H9 (cell line): ENCODE data around the gene IVL. TPM values are rescaled to one million over a fixed set of nuclear protein-coding genes. Genes with fewer than 3 reads are reported as not detected.

Source experiments
- DNase-seq: peaks from one replicate; pipeline ENCODE4 v3.0.0-alpha.2; 2017
- H2AFZ ChIP-seq: one replicate; pipeline ENCODE4 v1.6.1; 2013; ENCODE audit warnings: mild to moderate bottlenecking, low read length, control low read depth, moderate library complexity
- H2AK5ac ChIP-seq: 2 replicates; pipeline ENCODE4 v1.6.1; 2013; ENCODE audit warnings: low read length, control low read depth, mixed read lengths; ENCODE audit not compliant: insufficient read length
- H2BK120ac ChIP-seq: one replicate; pipeline ENCODE4 v1.6.1; 2013; ENCODE audit warnings: low read depth, mild to moderate bottlenecking, low read length, control low read depth, inconsistent platforms; ENCODE audit not compliant: poor library complexity, severe bottlenecking
- H2BK12ac ChIP-seq: 2 replicates; pipeline ENCODE4 v1.6.1; 2013; ENCODE audit warnings: low read length, control low read depth, mixed read lengths, low read depth; ENCODE audit not compliant: insufficient read length
- H2BK15ac ChIP-seq: 2 replicates; pipeline ENCODE4 v1.6.1; 2013; ENCODE audit warnings: low read depth, low read length, control low read depth
- H2BK20ac ChIP-seq: one replicate; pipeline ENCODE4 v1.6.1; 2013; ENCODE audit warnings: low read depth, mild to moderate bottlenecking, low read length, control low read depth, inconsistent platforms; ENCODE audit not compliant: poor library complexity, severe bottlenecking
- H2BK5ac ChIP-seq: 2 replicates; pipeline ENCODE4 v1.6.1; 2013; ENCODE audit warnings: low read length, control low read depth, mixed read lengths; ENCODE audit not compliant: insufficient read length
- H3K14ac ChIP-seq: 2 replicates; pipeline ENCODE4 v1.6.1; 2013; ENCODE audit warnings: low read length, control low read depth; ENCODE audit not compliant: insufficient read depth
- H3K18ac ChIP-seq: 2 replicates; pipeline ENCODE4 v1.6.1; 2013; ENCODE audit warnings: low read depth, mild to moderate bottlenecking, mixed read lengths, low read length, control low read depth; ENCODE audit not compliant: insufficient read length
- H3K23ac ChIP-seq: 2 replicates; pipeline ENCODE4 v1.6.1; 2013; ENCODE audit warnings: low read length, control low read depth, mixed read lengths, low read depth; ENCODE audit not compliant: insufficient read length
- H3K23me2 ChIP-seq: 2 replicates; pipeline ENCODE4 v1.6.1; 2013; ENCODE audit warnings: low read depth, mild to moderate bottlenecking, mixed read lengths, low read length, control low read depth; ENCODE audit not compliant: insufficient read length, poor library complexity, severe bottlenecking
- H3K27ac ChIP-seq: 2 replicates; pipeline ENCODE4 v1.5.1; 2013; ENCODE audit warnings: low read length, control low read depth, mixed read lengths, low read depth; ENCODE audit not compliant: insufficient read length
- H3K27me3 ChIP-seq: 2 replicates; pipeline ENCODE4 v1.6.1; 2013; ENCODE audit warnings: low read length, control low read depth, inconsistent platforms; ENCODE audit not compliant: insufficient read depth
- H3K4ac ChIP-seq: 2 replicates; pipeline ENCODE4 v1.6.1; 2013; ENCODE audit warnings: low read depth, mild to moderate bottlenecking, control low read depth, inconsistent platforms, low read length, moderate library complexity
- H3K4me1 ChIP-seq: 2 replicates; pipeline ENCODE4 v1.6.1; 2013; ENCODE audit warnings: low read length, control low read depth, inconsistent platforms; ENCODE audit not compliant: insufficient read depth
- H3K4me2 ChIP-seq: 2 replicates; pipeline ENCODE4 v1.6.1; 2013; ENCODE audit warnings: low read length, control low read depth, mixed read lengths; ENCODE audit not compliant: insufficient read length, insufficient read depth
- H3K56ac ChIP-seq: 2 replicates; pipeline ENCODE4 v1.6.1; 2013; ENCODE audit warnings: low read depth, mild to moderate bottlenecking, mixed read lengths, low read length, control low read depth; ENCODE audit not compliant: insufficient read length
- H3K79me1 ChIP-seq: 2 replicates; pipeline ENCODE4 v1.6.1; 2013; ENCODE audit warnings: low read depth, mild to moderate bottlenecking, moderate library complexity, low read length, control low read depth, inconsistent platforms; ENCODE audit not compliant: insufficient read depth, poor library complexity, severe bottlenecking
- H3K79me2 ChIP-seq: 2 replicates; pipeline ENCODE4 v1.6.1; 2013; ENCODE audit warnings: low read length, control low read depth, inconsistent platforms; ENCODE audit not compliant: insufficient read depth
- H3K9ac ChIP-seq: 2 replicates; pipeline ENCODE4 v1.6.1; 2013; ENCODE audit warnings: low read length, control low read depth, mixed read lengths; ENCODE audit not compliant: insufficient read length; ENCODE audit errors: extremely low read depth
- H3K9me3 ChIP-seq: one replicate; pipeline ENCODE4 v1.6.1; 2013; ENCODE audit warnings: low read depth, low read length, inconsistent platforms; ENCODE audit not compliant: control insufficient read depth
- H3T11ph ChIP-seq: one replicate; pipeline ENCODE4 v1.6.1; 2013; ENCODE audit warnings: mild to moderate bottlenecking, low read length, control low read depth, inconsistent platforms
- H4K20me1 ChIP-seq: one replicate; pipeline ENCODE4 v1.6.1; 2013; ENCODE audit not compliant: control insufficient read depth, insufficient read length, insufficient read depth
- H4K5ac ChIP-seq: 2 replicates; pipeline ENCODE4 v1.6.1; 2013; ENCODE audit warnings: low read depth, mild to moderate bottlenecking, mixed read lengths, low read length, control low read depth; ENCODE audit not compliant: insufficient read length
- H4K8ac ChIP-seq: replicated peaks from 2 replicates; pipeline ENCODE4 v1.6.1; 2013; ENCODE audit warnings: low read length, control low read depth, mixed read lengths, low read depth; ENCODE audit not compliant: insufficient read length
- H4K91ac ChIP-seq: 2 replicates; pipeline ENCODE4 v1.6.1; 2013; ENCODE audit warnings: low read depth, mild to moderate bottlenecking, moderate library complexity, mixed read lengths, low read length, control low read depth; ENCODE audit not compliant: insufficient read length
- H3K27ac Mint-ChIP-seq, 3 experiments: 2 replicates in 2 of 3; 3 replicates in 1 of 3; pipeline ENCODE4 v1.8.0; 2020 to 2021; ENCODE audit warnings: mixed read lengths in 3 of 3, mild to moderate bottlenecking in 1 of 3, moderate library complexity in 1 of 3
- H3K27me3 Mint-ChIP-seq: 2 replicates; pipeline ENCODE4 v1.8.0; 2021; ENCODE audit warnings: low read depth, mild to moderate bottlenecking, moderate library complexity, mixed read lengths
- H3K36me3 Mint-ChIP-seq, 3 experiments: 2 replicates in 2 of 3; 3 replicates in 1 of 3; pipeline ENCODE4 v1.8.0; 2020 to 2021; ENCODE audit warnings: low read depth in 3 of 3, mixed read lengths in 3 of 3; ENCODE audit not compliant: insufficient read depth in 1 of 3
- H3K4me1 Mint-ChIP-seq, 2 experiments: 2 replicates each; pipeline ENCODE4 v1.8.0; 2020; ENCODE audit warnings: mixed read lengths in 2 of 2
- H3K4me3 Mint-ChIP-seq, 2 experiments: 2 replicates in 1 of 2; 3 replicates in 1 of 2; pipeline ENCODE4 v1.8.0; 2020 to 2021; ENCODE audit warnings: mild to moderate bottlenecking in 2 of 2, mixed read lengths in 2 of 2, moderate library complexity in 1 of 2
- H3K9me3 Mint-ChIP-seq, 2 experiments: 2 replicates in 1 of 2; 3 replicates in 1 of 2; pipeline ENCODE4 v1.8.0; 2020; ENCODE audit warnings: mild to moderate bottlenecking in 2 of 2, mixed read lengths in 2 of 2, moderate library complexity in 1 of 2
- WGBS: extraction: QIAGEN DNeasy Blood & Tissue Kit; methylation state at CpG from one replicate; pipeline ENCODE4 v1.1.7; 2013; ENCODE audit warnings: missing lambda C conversion rate, low lambda C conversion rate, mixed read lengths; ENCODE audit not compliant: insufficient read length; ENCODE audit errors: extremely low coverage; 5-methylcytosine and 5-hydroxymethylcytosine counted together
- total RNA-seq: library from RNA; stranded (reverse); gene quantifications from 2 replicates; pipeline ENCODE4 v1.2.1, GENCODE V29; 2021
- TF ChIP-seq, protein P1 (sequence below): fragments of 200-600 bp; sonication (generic); conservative IDR thresholded peaks from 3 replicates; pipeline ENCODE4 v1.8.0; 2021; ENCODE audit warnings: antibody characterized with exemption, mild to moderate bottlenecking

The IVL gene
- total RNA-seq, 1 experiment from 2014 or later = not detected

DNA sequence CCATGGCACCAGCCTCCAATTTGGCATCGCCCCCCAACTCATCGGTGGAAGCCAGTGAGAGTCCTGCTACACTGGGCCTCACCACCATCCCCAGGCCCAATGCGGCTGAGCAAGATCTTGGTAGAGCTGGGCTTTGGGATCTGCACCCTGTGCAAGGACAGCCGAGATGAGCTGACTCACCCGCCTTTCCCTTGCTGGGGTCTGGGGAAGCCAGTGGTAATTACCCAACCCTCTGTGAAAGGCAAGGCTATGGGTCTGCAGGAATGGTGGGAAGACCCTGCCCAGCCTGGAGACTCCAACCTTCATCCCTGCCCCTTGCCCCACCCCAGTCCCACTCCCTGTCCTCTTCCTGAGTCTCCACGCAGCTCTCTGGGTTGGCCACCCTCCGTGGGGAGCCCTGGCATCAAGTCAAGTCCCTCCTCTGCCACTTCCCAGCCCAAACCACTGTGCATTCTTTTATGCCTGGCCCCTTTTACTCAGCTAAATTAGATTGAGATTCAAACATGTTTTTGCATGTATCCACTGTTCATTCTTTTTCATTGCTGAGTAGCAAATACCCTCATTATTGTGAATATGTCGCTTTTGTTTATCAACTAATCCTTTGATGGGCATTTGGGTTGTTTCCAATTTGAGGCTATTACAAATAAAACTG, 21.5 kb upstream of the IVL start:
- Histone ChIP-seq H3T11ph (no peak overlapping the region), H3K56ac (no peak overlapping the region), H2AFZ (no peak overlapping the region), H2BK20ac (no peak overlapping the region), H2BK15ac (no peak overlapping the region), H3K27ac (no peak overlapping the region), H4K5ac (no peak overlapping the region), H2BK120ac (no peak overlapping the region), H3K23me2 (no peaks in the 10 kb centered on the region), H3K9ac (no peak overlapping the region), H3K4ac (no peak overlapping the region), H3K4me1 (no peaks in the 10 kb centered on the region), H3K18ac (no peak overlapping the region), H2BK5ac (no peak overlapping the region), H3K9me3 (no peaks in the 10 kb centered on the region), H4K20me1 (no peaks in the 10 kb centered on the region), H4K8ac (no peak overlapping the region), H2BK12ac (no peak overlapping the region), H3K27me3 (no peaks in the 10 kb centered on the region), H3K79me1 (no peaks in the 10 kb centered on the region), H3K14ac (no peak overlapping the region), H2AK5ac (no peak overlapping the region), H3K23ac (no peak overlapping the region), H3K4me2 (no peak overlapping the region), H4K91ac (no peak overlapping the region), H3K79me2 (no peaks in the 10 kb centered on the region)
- WGBS = no CpG with 5 or more reads among the region's 8 CpGs
- TF ChIP-seq, protein P1, sequence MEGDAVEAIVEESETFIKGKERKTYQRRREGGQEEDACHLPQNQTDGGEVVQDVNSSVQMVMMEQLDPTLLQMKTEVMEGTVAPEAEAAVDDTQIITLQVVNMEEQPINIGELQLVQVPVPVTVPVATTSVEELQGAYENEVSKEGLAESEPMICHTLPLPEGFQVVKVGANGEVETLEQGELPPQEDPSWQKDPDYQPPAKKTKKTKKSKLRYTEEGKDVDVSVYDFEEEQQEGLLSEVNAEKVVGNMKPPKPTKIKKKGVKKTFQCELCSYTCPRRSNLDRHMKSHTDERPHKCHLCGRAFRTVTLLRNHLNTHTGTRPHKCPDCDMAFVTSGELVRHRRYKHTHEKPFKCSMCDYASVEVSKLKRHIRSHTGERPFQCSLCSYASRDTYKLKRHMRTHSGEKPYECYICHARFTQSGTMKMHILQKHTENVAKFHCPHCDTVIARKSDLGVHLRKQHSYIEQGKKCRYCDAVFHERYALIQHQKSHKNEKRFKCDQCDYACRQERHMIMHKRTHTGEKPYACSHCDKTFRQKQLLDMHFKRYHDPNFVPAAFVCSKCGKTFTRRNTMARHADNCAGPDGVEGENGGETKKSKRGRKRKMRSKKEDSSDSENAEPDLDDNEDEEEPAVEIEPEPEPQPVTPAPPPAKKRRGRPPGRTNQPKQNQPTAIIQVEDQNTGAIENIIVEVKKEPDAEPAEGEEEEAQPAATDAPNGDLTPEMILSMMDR = no peak
- Mint-ChIP-seq H3K9me3 (peaks cover 85 to 90% of the 10 kb centered on the region in 2 experiments), H3K4me3 (peak overlapping the region in 1 of 2 experiments; percentile 34; a peak in 1 of 5 replicates), H3K4me1 (no peaks in the 10 kb centered on the region), H3K27me3 (peaks cover 2% of the 10 kb centered on the region), H3K36me3 (peaks cover 0 to 19% (median 0%) of the 10 kb centered on the region in 3 experiments; a peak in 3 of 7 replicates), H3K27ac (no peak overlapping the region)
- no peak for DNase-seq
